Stimulated activated CD4-positive, alpha-beta T cell treated with anti-CD3 and anti-CD28 coated beads, Interleukin-2, amount 100 ng/mL, for 48 hours (primary cell): ENCODE data around the gene RABL3.
"Not testable (repeated sequence)": the region's sequence is repeated elsewhere in the genome, so short reads cannot be mapped to it uniquely, and the experiment has no call there.

Experiments used
- DNase-seq, 2 donors: peaks; one replicate each; pipeline ENCODE4 v3.0.0-alpha.2; 2020

Gene RABL3, protein sequence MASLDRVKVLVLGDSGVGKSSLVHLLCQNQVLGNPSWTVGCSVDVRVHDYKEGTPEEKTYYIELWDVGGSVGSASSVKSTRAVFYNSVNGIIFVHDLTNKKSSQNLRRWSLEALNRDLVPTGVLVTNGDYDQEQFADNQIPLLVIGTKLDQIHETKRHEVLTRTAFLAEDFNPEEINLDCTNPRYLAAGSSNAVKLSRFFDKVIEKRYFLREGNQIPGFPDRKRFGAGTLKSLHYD

DNA sequence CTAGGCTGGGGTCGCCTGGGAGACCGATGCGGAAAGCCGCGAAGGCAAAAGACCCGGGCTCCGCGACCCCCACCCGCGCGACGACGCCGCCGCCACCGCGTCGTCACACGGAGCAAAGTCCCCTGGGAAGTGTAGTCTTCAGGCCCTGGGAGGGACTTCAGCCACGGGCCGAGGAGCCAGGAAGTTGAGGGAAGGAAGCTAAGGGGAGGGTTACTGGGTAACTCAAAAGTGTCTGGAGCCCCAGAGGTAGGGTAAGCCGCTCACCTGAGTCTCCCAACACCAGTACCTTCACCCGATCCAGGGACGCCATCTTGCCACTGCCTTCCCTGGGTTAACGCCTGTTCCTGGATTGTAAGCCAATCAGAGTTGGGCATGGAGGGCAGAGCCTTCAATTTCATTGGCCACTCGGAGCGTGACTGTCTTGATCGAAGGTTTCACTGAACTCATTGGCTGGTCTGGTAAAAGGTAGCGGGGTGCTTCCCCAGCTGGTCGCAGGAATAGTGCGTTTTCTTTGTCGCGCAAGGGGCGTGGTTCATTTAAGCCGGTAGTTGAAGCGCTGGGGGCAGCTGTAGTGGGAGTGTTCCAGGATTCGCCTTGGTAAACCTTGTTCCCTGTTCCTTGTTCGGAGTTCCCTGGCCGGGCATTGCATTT is at the start of gene RABL3, which contains the start of gene GTF2E1:
Gene RABL3, minus strand, starts transcription at position 319 of the 651 bp plus-strand sequence. Its CDS starts 9 bp downstream, at position 310.
Gene GTF2E1, plus strand, starts transcription at position 547 of the 651 bp plus-strand sequence. CDS start 7,809 bp downstream, outside the sequence.
- peak; percentile 87 to 92 for DNase-seq

DNA sequence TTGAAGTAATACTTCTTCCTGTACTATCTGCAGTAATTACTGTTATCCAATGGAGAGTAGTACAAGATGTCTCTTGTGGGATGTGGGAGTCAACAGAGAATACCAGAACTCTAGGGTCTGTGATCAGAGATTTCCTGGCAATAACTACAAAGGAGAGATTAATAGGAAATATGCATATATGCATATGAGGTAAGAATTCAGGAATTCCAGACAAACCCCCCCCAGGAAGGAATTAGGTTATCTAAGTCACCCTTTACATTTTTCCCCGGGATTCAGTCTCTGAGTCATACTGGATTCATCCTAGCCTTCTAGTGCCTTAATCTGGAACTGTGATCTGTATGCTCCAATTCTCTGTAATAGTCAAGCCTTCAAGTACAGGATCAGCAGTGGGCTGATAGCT is 49.6 kb upstream of the RABL3 start:
- no peak for DNase-seq

DNA sequence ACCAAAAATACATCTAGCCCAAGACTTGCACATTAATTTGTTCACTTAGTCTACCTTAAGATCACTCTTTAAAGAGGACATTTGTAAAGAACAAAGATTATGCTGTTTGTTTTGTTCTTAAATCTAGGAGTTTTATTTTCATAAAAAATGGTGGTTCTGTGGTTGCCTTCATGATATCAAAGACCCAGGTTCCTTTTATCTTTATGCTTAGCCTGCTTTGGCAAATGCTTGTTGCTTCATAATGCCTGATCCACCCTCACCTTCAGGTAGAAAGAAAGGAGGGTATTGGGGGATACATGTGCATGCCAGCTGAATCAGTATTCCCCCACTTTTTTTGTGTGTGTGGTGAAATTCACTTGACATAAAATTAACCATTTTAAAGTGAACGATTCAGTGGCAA is 48.7 kb upstream of the RABL3 start:
- DNase-seq, result no peak

DNA sequence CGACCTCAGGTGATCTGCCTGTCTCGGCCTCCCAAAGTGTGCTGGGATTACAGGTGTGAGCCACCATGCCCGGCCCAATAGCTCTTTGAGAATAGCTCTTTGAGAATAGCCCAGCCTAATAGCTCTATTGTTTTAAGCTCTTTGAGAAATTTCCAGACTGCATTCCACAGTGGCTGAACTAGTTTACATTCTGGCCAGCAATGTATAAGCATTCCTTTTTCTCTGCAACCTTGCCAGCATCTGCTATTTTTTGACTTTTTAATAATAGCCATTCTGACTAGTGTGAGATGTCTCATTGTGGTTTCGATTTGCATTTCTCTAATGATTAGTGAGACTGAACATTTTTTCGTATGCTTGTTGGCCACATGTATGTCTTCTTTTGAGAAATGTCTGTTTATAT is 43.5 kb upstream of the RABL3 start:
- DNase-seq, result not testable (repeated sequence)

DNA sequence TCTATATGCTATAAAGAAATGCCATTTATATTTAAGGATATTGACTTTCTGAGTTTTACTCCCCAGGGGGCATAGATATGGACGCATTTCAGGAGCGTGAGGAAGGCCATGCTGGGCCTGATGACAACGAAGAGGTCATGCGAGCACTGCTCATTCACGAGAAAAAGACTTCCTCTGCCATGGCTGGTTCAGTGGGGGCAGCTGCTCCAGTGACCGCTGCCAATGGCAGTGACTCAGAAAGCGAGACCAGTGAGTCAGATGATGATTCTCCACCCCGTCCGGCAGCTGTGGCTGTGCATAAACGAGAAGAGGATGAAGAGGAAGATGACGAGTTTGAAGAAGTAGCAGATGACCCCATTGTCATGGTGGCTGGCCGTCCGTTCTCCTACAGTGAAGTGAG is 38.7 kb upstream of the RABL3 start:
- no peak for DNase-seq

DNA sequence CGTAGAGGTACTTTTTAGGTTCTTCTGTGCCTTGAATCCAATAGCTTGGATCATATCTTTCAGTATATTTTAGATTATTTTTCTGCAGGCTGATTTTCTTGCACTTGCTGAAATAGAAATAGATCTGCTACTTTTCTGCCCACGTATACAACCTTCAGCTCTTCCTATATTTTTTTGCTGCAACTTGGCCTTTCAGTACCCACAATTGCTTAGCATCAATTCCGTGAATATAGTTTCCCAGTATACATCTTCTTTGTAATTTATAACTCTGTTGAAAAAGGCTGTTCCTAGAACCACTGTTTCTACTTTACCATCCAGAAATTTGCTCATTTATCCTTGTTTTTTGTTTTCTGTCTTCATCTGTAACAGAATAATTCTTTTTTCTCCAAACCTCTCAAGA is 36.5 kb upstream of the RABL3 start:
- no peak for DNase-seq

DNA sequence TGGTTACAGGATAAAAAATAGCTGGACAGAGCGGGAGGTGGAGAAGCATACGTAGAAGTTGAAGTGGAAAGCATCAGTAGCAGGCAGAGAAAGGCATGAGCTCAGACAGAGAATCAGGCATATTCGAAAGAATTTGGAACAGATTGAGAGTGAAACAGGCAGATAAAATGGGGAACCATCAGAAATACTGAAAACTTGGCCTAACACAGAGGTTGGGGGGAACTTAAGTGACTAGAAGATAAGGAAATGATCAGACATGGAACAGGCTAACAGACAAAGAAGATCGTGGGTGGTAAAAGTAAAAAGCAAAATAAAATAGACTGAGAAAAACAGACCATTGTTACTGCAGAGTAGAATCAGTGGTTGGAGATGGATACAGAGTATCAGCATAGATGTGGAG is 33.1 kb upstream of the RABL3 start:
- DNase-seq, result no peak

DNA sequence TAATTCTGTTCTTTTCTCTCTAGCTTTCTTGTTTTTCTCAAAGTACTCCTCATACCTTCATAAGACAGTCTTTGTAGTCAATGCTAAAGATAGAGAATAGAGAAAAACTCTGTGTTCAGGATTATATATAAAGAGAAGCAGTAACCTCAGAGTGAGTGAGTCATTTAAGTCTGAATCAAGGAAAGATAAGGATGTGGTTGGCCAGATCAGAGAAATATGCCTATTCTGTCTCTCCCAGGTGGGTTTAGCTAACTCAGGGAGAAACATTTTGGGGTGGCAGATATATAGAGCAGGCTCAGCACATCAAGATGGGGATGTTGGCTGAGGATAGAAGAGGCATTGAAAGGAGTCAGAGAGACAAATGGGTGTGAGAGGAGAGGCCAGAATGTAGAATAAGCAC is 31.6 kb upstream of the RABL3 start:
- DNase-seq, result no peak

DNA sequence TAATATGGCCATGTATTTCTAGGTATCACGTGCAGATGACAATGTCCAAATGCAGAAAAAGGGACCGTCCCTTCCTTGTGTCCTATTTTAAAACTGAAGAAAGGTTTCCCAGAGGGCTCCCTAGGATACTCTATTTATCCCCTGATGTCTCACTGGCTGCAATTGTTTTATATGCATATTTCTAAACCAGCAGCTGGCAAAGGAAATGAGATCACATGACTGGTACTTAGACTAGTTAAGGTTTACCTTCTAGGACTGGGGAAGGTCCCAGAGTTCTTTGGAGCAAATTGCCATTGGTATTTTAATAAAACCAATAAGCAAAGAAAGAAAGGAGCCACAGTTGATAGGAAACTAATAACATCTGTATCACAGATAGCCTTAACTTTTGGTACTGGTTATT is 29.8 kb upstream of the RABL3 start:
- DNase-seq, result no peak

DNA sequence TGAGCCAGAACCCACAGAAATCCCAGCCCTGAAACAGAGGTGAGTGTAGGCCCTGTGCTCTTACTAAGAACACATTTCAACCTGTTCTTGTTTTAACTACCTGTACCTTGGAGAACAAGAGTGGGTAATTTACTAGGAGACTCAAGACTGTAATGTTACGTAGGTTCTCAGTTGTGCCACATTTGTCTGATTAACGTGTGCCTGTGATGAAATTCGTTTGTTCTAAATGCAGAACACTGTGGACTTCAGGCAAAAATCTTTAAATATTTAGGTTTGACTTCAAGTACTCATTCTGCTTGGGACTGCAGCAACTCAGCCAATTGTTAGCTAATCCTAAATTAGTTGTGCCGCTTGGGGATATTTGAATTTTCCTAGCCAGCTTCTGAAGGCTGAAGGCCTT is 28.6 kb upstream of the RABL3 start:
- DNase-seq, result no peak

DNA sequence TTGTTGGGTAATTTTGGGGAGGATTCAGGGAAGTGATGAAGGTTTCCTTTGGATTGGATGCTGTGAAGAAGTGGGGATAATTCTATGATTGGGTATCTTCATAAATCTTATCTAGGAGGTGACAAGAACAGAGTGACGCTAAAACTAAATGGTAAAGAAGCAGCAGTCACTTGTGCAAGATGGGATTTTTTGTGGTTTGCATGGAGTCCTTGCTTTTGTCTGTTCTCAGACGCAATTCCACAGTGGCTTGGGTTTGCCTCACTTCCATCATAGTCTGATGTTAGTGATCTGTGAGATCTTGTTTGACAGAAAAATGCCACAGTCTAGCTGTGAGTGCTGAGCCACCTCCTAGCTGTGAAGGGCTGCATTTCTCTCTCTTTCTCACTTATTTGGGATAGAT is 27.1 kb upstream of the RABL3 start:
- DNase-seq, result no peak

DNA sequence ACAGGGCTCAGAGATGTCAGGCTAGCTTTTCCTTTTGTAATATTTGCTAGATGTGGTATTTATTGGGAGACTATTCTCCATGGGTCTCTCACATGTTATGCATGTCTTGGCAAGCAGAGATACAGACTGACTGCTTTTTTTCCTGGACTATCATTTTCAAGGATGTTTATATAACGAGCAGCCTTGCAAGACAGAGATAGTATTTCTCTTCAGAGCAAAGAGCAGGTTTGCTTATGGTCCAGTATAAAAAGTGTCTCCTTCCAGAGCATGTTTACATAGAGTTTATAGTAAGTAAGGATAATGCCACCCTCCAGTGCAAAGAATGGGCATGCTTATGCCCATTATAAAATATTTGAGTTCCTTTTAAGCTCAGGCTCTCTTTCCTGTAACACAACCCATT is 24.8 kb upstream of the RABL3 start:
- no peak for DNase-seq

DNA sequence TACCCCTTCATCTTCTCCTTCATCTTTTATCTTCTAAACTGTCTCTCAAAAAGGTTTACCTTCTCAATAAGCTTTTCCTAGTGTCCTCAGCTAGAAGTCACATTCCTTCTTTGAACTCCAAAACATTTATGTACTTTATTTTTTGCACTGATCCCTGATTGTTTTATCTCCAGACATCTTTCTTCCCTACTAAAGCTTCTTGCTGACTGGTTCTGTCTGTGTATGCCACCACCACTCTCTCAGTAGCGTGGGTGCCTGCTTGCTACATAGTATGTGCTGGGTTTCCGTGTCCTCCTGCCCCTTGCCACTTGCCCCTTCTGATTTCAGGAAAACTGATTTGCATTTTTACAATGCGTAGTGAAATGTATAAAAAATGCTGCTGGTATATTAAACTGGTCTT is 24.3 kb upstream of the RABL3 start:
- DNase-seq, result no peak

DNA sequence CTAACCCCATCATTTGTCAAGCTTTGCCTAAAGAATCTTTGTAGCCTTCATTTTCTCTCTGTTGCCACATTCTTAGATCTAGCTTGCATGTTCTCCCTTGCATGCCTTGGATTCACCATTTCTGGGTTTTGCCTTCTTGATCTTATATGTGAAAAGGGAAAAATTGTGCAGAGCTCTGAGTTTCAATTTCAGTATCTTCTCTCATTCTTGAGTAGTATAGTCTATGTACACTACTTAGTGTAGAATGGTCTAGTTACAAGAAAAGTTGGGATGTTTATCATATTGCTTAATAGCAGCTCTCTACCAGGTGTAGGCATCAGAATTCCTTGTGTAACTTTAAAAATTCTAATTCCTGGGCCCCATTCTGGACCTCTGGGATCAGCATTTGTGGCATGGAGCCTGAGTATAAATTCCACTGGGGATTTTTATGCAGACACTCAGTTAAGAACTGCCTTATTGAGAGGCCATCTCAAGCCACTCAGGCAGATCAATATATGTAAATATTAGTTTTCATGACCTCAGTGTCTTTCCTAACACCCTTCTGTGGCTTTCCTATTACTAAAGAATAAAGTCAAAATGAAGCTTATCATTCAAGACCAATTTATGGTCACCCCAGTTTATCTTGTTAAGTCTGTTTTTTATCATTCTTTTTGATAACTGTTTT is 23.6 kb upstream of the RABL3 start:
- no peak for DNase-seq

DNA sequence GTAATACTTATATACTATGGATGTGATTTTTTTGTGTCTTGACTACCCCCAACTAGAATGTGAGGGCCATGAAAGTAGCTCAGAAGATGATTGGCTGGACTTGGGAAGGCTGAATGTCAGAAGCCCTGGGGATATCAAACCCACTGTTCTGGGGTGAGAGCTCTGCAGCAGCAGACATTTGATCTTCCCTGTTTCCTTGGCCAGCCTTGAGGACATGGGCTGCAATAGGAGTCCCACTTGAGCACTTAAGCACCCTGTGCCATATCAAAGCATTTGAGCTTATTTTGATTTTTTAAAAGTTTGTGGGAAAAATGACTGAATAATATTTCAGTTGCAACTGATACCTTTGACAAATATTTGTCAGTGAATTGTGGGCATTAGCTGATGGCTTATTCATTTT is 21.9 kb upstream of the RABL3 start:
- no peak for DNase-seq

DNA sequence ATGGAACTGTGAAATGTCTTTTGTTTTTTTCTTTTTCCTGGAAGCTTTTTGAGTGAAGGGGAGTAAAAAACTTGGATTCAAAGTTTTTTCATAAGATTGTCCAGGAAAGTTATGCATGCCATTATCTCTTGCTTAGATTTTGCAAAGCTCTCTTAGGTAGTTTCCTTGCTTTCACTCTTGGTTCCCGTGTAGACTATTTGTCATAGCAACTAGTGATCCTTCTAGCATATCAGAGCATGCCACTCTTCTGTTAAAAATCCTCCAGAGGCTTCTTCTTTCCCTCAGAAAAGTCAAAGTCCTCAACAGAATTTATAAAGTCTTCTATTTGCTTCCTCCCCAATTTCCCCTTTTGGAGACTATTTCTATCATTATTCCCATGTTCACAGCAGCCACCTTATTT is 21.3 kb upstream of the RABL3 start:
- DNase-seq, result no peak

DNA sequence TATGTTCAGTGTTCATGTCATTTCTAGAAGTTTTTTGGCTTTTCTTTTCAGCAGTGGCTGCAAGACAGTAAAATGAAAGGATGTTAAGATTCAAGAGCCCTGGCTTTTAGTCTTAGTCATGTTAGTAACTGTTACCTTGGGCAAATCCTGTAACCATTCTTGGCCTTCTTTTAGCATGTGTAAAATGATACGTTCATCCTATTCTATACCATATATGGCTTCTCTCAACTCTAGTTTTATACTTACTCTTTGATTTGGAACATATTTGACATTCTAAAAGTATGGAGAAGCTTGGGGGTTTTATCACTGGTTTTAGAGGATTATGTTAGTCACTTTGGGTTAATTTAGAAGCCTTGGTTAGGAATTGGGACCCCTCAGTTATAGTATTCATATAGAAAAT is 20.3 kb upstream of the RABL3 start:
- no peak for DNase-seq

DNA sequence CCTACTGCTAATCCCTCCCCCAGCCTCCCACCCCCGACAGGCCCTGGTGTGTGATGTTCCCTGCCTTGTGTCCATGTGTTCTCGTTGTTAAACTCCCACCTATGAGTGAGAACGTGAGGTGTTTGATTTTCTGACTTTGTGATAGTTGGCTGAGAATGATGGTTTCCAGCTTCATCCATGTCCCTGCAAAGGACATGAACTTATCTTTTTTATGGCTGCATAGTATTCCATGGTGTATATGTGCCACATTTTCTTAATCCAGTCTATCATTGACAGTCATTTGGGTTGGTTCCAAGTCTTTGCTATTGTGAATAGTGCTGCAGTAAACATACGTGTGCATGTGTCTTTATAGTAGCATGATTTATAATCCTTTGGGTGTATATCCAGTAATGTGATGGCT is 16.2 kb upstream of the RABL3 start:
- DNase-seq, result not testable (repeated sequence)

DNA sequence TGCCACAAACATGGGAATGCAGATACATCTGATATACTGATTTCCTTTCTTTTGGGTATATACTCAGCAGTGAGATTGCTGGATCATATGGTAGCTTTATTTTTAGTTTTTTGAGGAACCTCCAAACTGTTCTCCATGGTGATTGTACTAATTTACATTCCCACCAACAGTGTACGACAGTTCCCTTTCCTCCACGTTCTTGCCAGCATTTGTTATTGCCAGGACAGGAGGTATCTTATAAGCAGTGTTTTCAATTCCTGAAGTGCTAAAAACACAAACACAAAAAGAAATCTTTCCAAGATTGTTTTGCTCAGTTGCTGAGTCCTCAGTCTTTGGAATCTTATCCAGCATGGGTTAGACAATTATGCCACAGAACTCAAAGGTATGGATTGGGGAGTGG is 13.7 kb upstream of the RABL3 start:
- no peak for DNase-seq

DNA sequence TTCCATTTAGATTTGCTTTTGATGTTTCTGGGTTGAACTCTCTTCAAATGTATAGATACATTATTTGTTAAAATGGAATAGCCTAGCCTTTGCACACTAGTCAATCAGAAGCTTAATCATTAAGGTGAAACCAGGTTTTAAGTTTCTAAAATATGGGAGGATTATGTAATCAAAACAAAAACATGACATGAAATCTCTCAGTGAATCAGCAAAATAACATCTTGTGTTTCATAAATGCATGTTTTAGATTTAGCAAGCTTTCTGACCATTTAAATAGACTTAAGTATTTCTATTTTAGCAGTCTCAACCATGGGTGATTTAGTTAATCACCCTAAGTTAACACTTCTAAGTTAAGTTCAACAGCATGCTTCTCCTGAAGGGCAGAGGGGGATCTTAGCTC is 11.5 kb upstream of the RABL3 start:
- DNase-seq, result no peak

DNA sequence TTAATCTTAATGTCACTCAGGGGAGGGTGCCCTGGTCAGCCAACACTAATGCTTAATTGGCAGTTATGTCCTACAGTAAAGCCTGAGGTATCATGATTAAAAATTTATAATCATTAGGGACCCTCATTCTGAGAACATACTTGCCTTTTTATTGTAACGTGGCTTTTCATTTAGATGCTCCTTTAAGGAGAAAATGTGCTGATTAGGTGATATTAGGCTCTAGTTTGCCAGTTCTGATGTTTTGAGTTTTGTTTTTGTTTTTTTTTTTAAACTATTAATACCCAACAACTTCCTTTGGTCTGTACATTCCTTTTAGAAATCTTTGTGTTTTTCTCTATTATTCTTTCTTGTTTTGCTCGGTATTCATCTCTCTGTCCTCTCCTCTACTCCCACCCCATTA is 10.5 kb upstream of the RABL3 start:
- no peak for DNase-seq

DNA sequence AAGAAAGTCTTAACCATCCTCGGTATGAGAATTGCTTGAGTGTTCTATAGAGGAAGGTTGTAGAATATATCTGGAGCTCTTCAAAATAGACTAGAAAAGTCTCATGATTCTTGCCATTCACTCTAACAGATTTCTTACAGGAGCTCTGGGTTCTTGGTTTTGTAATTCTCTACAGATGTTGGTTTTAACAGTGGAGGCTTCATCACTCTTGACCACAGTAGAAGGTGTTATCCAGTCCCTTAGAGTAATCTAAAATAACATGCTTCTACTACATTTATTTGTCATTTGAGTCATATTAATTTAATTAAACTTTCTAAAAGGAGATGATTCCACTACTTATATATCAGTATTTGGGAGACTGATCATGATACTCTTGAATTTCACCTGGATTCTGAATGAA is 9.9 kb upstream of the RABL3 start:
- DNase-seq, result no peak

DNA sequence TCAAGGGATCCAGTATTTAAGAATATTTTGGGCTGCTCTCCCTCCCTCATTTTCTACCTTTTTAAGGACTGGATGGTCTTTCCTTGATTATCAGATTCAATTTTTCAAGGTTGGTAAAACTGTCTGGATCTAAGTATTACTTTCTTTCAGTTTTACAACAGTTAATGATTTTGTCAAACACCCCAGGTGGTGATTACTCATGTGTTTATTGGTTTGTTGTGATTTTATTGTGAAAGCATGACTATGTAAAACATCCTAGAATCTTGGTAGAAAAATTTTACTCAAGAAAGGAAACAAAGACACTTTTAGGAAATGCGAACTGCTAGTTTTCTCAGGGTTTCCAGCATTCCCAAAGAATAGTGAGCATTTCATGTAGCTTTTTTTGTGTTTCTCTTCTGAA is 7.5 kb upstream of the RABL3 start:
- DNase-seq, result no peak

DNA sequence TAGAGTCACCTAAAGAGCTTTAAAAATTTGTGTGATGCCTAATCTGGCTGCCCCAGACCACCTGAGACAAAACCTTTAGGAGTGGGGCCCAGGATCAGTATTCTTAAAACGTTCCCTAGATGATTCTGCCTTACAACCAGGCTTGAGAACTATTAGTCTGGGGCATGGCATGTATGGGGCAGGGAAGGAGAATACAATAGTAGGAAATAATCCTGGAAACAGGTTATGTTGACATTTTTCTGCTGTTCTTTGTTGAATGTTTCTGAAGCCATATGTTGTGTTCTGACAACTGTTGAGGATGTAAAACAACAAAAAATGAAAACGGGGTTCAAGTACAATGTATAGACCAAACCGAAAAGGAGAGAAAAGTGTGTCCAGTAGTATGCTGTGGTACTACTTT is 3.1 kb upstream of the RABL3 start:
- no peak for DNase-seq
